GM12801 (cell line): ENCODE data around the gene HOXB6.

ENCODE experiments used
- CTCF ChIP-seq: IDR thresholded peaks from one replicate; pipeline ENCODE4 v1.5.1; 2011; ENCODE audit warnings: control low read depth; ENCODE audit not compliant: insufficient read length; ENCODE audit errors: extremely low read depth

The HOXB6 gene

GRCh38 chr17:48592057-48592514 is 12.7 kb downstream of the HOXB6 start:
- no peak for TF ChIP-seq CTCF

GRCh38 chr17:48591255-48592056 is 13.3 kb downstream of the HOXB6 start:
- no peak for TF ChIP-seq CTCF

GRCh38 chr17:48590607-48591161 is 14.1 kb downstream of the HOXB6 start:
- TF ChIP-seq CTCF, result no peak

GRCh38 chr17:48589831-48590606 is 14.8 kb downstream of the HOXB6 start, which contains the start of gene HOXB3:
Gene HOXB3 (minus strand): TSS chr17:48590241. CDS start chr17:48552474, 37,767 bp downstream.
- no peak for TF ChIP-seq CTCF

- no peak for TF ChIP-seq CTCF
These were observed 15.5 kb downstream of the HOXB6 start for GRCh38 chr17:48589060-48589830.

- TF ChIP-seq CTCF, result no peak
These were observed 16.3 kb downstream of the HOXB6 start for GRCh38 chr17:48588528-48588927.

- no peak for TF ChIP-seq CTCF
These were observed 16.7 kb downstream of the HOXB6 start for GRCh38 chr17:48588074-48588415.
